ENCODE data around the gene NALCN. TPM values are rescaled to one million over a fixed set of nuclear protein-coding genes. Genes with fewer than 3 reads are reported as not detected.

NALCN gene
- total and polyA plus RNA-seq, 8 donors, result 0.51 to 5.1 (median 2.0) TPM

- H3K9me3 ChIP-seq, result no peaks in the 10 kb centered on the region
- DNase-seq (no peak), ATAC-seq (no peak), FAIRE-seq (no peak)
- intact Hi-C loops (cut with DNase I), result no loop called here
- no peak for TF ChIP-seq CTCF (IDR thresholded peaks at IDR 0.05)
- H3K27me3 ChIP-seq, result no peaks in the 10 kb centered on the region
- H3K4me3 ChIP-seq, result no peak overlapping the region
- no peaks in the 10 kb centered on the region for H3K36me3 ChIP-seq
- WGBS, 2 donors, result 83 to 84% methylated on average over 4 of the region's 4 CpGs
- H3K4me1 ChIP-seq, result no peaks in the 10 kb centered on the region
- no peak overlapping the region for H3K27ac ChIP-seq
These were observed 237.3 kb downstream of the NALCN start for GRCh38 chr13:101179021-101179420.

- TF ChIP-seq CTCF (IDR thresholded peaks at IDR 0.05), result no peak
- H3K27ac ChIP-seq, result no peak overlapping the region
- FAIRE-seq (no peak), ATAC-seq (peak in 1 of 4 donors; percentile 57), DNase-seq (no peak)
- H3K36me3 ChIP-seq, result no peaks in the 10 kb centered on the region
- H3K4me3 ChIP-seq, result peak overlapping the region in 1 of 4 donors; percentile 4
- no peaks in the 10 kb centered on the region for H3K27me3 ChIP-seq
- H3K4me1 ChIP-seq, result no peaks in the 10 kb centered on the region
- intact Hi-C loops (cut with DNase I), result no loop called here
- WGBS, 2 donors, result 14 to 21% methylated on average over 4 of the region's 4 CpGs
- H3K9me3 ChIP-seq, result no peaks in the 10 kb centered on the region
These were observed 237.9 kb downstream of the NALCN start for GRCh38 chr13:101178406-101178805.

- intact Hi-C loops (cut with DNase I), result no loop called here
- no peaks in the 10 kb centered on the region for H3K9me3 ChIP-seq
- TF ChIP-seq CTCF (IDR thresholded peaks at IDR 0.05), result no peak
These were observed 246.0 kb downstream of the NALCN start for GRCh38 chr13:101170306-101170705.

GRCh38 chr13:101157261-101157660 is 259.0 kb downstream of the NALCN start:
- DNase-seq, result no peak
- Histone ChIP-seq H3K27me3 (no peaks in the 10 kb centered on the region), H3K4me1 (no peaks in the 10 kb centered on the region), H3K9me3 (no peaks in the 10 kb centered on the region), H3K36me3 (no peaks in the 10 kb centered on the region), H3K27ac (no peak overlapping the region), H3K4me3 (no peak overlapping the region)
- no peak for ATAC-seq
- no peak for FAIRE-seq
- 31 to 49% methylated on average over 1 of the region's 1 CpG for WGBS, 2 donors
- intact Hi-C loops (cut with DNase I), result no loop called here
- TF ChIP-seq CTCF (IDR thresholded peaks at IDR 0.05), result no peak

More at GRCh38 chr13:101170306-101170705, 246.0 kb downstream of the NALCN start:
- H3K27me3 ChIP-seq, result no peaks in the 10 kb centered on the region
- no peaks in the 10 kb centered on the region for H3K36me3 ChIP-seq
- DNase-seq (no peak), ATAC-seq (no peak), FAIRE-seq (no peak)
- no peak overlapping the region for H3K27ac ChIP-seq
- no peak overlapping the region for H3K4me3 ChIP-seq
- WGBS, 2 donors, result 85 to 87% methylated on average over 2 of the region's 2 CpGs
- no peaks in the 10 kb centered on the region for H3K4me1 ChIP-seq

GRCh38 chr13:101155920-101156319 is 260.4 kb downstream of the NALCN start:
- Histone ChIP-seq H3K36me3 (no peaks in the 10 kb centered on the region), H3K4me1 (no peaks in the 10 kb centered on the region), H3K27me3 (no peaks in the 10 kb centered on the region), H3K27ac (no peak overlapping the region), H3K9me3 (no peaks in the 10 kb centered on the region), H3K4me3 (no peak overlapping the region)
- TF ChIP-seq CTCF (IDR thresholded peaks at IDR 0.05), result peak in 2 of 4 donors; percentile 10 to 11
- ATAC-seq (no peak), DNase-seq (no peak), FAIRE-seq (no peak)
- intact Hi-C loops (cut with DNase I), result no loop called here
- WGBS, 2 donors, result 48 to 63% methylated on average over 2 of the region's 2 CpGs

Measured in pancreas (tissue), 10 donors.